Raji (cell line): ENCODE measurements around the gene ZNF26.

Source experiments
- POLR2A ChIP-seq: IDR thresholded peaks from 2 replicates; pipeline ENCODE4 v1.6.1; 2011; ENCODE audit warnings: low read depth, low read length, control low read depth; ENCODE audit not compliant: insufficient read depth

Gene ZNF26

GRCh38 chr12:132953771-132954170, 32.4 kb upstream of the ZNF26 start:
- no peak for TF ChIP-seq POLR2A

GRCh38 chr12:132954471-132955048, 31.6 kb upstream of the ZNF26 start:
- TF ChIP-seq POLR2A = no peak

- no peak for TF ChIP-seq POLR2A
Observed at GRCh38 chr12:132955094-132956010, 30.8 kb upstream of the ZNF26 start.

- no peak for TF ChIP-seq POLR2A
Observed at GRCh38 chr12:132956011-132956788, 30.0 kb upstream of the ZNF26 start, which contains the start of gene ZNF605. Gene ZNF605 (minus strand): TSS chr12:132956306. CDS start chr12:132945635, 10,671 bp downstream.

DNA sequence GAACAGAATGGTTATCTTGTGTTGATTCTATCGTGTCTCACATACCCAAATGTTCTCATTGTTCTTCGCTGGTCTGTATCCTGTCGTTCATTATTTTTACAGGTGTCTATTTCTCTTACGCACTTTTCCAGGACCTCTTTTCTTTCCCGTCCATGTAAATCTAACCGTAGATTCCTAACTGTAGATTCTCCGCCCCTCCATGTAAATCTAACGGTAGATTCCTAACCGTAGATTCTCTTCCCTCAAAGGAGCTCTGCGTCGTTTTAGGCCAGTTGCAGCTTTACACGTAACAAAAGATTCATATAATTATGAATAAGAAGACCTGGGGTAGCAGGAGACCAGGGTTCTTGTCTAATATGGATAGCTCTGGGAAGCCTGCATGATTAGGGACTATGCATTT, 20.4 kb upstream of the ZNF26 start:
- TF ChIP-seq POLR2A = no peak

- TF ChIP-seq POLR2A = no peak
Observed at GRCh38 chr12:132966676-132967415, 19.3 kb upstream of the ZNF26 start.

DNA sequence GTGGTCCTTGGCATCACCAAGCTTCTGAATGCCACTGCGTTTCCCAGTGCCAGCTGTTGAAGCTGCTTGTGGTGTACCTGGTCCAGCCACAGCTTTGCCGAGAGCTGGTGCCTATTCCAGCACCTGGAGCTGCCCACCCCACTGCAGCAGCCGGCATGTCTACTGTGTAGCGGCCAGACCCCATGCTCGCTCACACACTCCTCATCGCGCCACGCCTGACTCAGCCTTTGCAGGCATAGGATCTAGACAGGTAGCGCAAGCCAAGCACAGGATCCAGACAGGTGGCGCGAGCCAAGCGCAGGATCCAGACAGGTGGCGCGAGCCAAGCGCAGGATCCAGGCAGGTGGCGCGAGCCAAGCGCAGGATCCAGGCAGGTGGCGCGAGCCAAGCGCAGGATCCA, 18.4 kb upstream of the ZNF26 start:
- TF ChIP-seq POLR2A = no peak

DNA sequence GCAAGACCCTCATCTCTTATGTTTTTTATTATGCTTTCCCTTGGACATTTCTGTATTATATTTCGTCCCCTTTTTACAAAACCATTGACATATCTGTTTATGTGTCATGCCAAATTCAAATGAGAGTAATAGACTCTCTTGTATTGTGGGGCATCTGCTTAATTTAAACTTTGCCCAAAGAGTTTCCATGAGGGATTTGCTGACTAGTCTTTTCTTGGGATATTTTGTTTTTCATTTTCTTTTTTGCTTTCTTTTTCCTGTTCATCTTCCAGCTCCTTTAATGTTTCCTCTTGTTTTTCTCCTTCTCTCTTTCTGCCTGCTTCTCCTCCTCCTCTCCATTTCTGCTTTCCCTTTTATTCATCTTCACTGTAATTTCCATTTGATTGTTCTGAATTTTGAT, 13.8 kb upstream of the ZNF26 start:
- no peak for TF ChIP-seq POLR2A

DNA sequence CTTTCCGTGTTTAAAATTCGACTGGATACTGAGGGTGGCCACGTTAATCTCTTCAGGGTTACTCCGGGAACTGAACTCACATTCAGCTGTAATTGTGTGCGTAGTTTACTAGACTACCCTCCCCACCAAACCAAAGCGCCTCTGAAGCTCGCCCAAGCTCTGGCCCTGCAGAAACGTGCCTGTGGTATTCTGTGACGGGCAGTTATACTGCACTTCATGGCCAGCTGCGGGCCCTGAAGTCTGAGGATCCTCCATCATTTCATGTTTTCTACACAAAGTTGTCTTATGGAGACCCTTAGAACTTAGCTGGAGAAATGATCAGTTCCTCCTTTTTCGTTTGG, 688 bp downstream of the ZNF26 start:
- no peak for TF ChIP-seq POLR2A

- no peak for TF ChIP-seq POLR2A
Observed at GRCh38 chr12:132998741-132999140, 12.6 kb downstream of the ZNF26 start.

GRCh38 chr12:133010657-133011297, 24.6 kb downstream of the ZNF26 start:
- TF ChIP-seq POLR2A = no peak

- no peak for TF ChIP-seq POLR2A
Observed at GRCh38 chr12:133023566-133023965, 37.4 kb downstream of the ZNF26 start.

DNA sequence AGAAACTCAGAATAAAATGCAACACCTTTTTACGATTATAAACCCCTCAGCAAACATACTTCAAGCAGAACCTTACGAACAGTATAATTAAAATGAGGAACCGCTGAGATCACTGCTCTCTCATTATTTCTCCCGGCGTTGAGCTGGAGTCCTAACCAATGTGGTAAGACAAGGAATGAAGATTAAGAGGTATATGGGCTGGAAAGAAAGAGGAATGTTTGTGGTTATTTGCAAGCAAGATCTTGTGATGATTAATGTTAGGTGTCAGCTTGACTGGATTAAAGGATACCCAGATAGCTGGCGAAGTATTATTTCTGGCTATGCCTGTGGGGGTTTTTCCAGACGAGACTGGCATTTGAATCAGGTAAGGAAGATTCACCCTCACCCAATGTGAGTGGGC, 40.8 kb downstream of the ZNF26 start:
- no peak for TF ChIP-seq POLR2A

- TF ChIP-seq POLR2A = 0 out of 2 replicates have a peak, but pooled peaks have one; percentile 21
Observed at GRCh38 chr12:133037207-133038005, 51.2 kb downstream of the ZNF26 start, which contains the start of gene ZNF84. Gene ZNF84 (plus strand): TSS chr12:133037509. CDS start chr12:133041468, 3,959 bp downstream.
